ENCODE measurements around the gene TUBGCP5.

Gene TUBGCP5

DNA sequence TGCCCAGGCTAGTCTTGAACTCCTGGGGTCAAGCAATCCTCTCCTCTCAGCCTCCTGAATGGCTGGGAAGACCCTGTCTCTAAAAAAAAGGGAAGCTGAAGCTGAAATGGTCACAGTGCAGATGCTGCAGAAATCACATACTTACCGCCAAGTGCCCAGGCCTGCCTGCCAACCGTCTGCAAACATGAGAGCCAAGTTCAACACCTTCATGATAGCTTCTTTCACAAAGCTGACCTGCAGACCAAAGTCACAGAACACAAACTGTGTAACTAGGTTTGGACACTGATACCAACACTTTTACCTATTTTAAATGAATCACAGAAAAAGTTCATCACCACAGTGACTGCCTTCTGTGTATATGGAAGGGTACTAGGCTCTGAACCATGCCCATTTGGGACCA lies 36.4 kb downstream of the TUBGCP5 start:
- no peaks in the 10 kb centered on the region for H4K20me1 ChIP-seq (ENCODE audit: insufficient read depth)
- H3K4me3 ChIP-seq (IDR thresholded peaks at IDR 0.05; ENCODE audit: insufficient read depth, low read depth, low read length): no peak overlapping the region
- H3K9ac ChIP-seq: no peak overlapping the region
- no peak overlapping the region for H3K27ac ChIP-seq
- H3K36me3 ChIP-seq (ENCODE audit: insufficient read depth): peaks cover 7% of the 10 kb centered on the region
- TF ChIP-seq, protein P1, sequence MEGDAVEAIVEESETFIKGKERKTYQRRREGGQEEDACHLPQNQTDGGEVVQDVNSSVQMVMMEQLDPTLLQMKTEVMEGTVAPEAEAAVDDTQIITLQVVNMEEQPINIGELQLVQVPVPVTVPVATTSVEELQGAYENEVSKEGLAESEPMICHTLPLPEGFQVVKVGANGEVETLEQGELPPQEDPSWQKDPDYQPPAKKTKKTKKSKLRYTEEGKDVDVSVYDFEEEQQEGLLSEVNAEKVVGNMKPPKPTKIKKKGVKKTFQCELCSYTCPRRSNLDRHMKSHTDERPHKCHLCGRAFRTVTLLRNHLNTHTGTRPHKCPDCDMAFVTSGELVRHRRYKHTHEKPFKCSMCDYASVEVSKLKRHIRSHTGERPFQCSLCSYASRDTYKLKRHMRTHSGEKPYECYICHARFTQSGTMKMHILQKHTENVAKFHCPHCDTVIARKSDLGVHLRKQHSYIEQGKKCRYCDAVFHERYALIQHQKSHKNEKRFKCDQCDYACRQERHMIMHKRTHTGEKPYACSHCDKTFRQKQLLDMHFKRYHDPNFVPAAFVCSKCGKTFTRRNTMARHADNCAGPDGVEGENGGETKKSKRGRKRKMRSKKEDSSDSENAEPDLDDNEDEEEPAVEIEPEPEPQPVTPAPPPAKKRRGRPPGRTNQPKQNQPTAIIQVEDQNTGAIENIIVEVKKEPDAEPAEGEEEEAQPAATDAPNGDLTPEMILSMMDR (conservative IDR thresholded peaks at IDR 0.05; ENCODE audit: low read depth, low read length): no peak
- no peaks in the 10 kb centered on the region for H3K4me1 ChIP-seq (ENCODE audit: low read depth, poor library complexity, severe bottlenecking)
- no peak overlapping the region for H2AFZ ChIP-seq (ENCODE audit: low read depth)
- no peaks in the 10 kb centered on the region for H3K79me2 ChIP-seq (ENCODE audit: insufficient read depth, low read depth)
- H3K4me2 ChIP-seq: no peak overlapping the region
- no peaks in the 10 kb centered on the region for H3K27me3 ChIP-seq (ENCODE audit: insufficient read depth, low read depth)

DNA sequence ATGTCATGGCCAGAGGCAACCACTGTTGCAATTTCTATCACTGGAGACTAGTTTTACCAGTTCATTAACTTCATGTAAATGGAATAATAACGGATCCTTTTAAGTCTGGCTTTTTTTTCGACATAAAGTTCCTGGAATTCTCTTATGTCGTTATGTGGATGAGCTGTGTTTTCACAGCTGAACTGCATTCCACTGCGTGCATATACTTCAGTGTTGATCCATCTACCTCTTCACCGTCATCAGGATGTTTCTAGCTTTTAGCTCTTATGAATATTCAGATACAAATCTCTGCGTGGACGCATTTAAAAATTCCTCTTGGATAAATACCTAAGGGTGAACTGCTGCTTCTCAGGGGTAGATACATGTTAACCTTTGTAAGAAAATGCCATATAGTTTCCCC lies 43.6 kb downstream of the TUBGCP5 start:
- H3K4me3 ChIP-seq (IDR thresholded peaks at IDR 0.05; ENCODE audit: insufficient read depth, low read depth, low read length): no peak overlapping the region
- H3K27me3 ChIP-seq (ENCODE audit: insufficient read depth, low read depth): no peaks in the 10 kb centered on the region
- H3K36me3 ChIP-seq (ENCODE audit: insufficient read depth): peaks cover 7% of the 10 kb centered on the region
- no peak overlapping the region for H3K9ac ChIP-seq
- no peaks in the 10 kb centered on the region for H4K20me1 ChIP-seq (ENCODE audit: insufficient read depth)
- TF ChIP-seq, protein P1 (conservative IDR thresholded peaks at IDR 0.05; ENCODE audit: low read depth, low read length): no peak
- H3K79me2 ChIP-seq (ENCODE audit: insufficient read depth, low read depth): no peaks in the 10 kb centered on the region
- no peak overlapping the region for H3K4me2 ChIP-seq
- H3K27ac ChIP-seq: no peak overlapping the region
- no peak overlapping the region for H2AFZ ChIP-seq (ENCODE audit: low read depth)
- no peaks in the 10 kb centered on the region for H3K4me1 ChIP-seq (ENCODE audit: low read depth, poor library complexity, severe bottlenecking)

DNA sequence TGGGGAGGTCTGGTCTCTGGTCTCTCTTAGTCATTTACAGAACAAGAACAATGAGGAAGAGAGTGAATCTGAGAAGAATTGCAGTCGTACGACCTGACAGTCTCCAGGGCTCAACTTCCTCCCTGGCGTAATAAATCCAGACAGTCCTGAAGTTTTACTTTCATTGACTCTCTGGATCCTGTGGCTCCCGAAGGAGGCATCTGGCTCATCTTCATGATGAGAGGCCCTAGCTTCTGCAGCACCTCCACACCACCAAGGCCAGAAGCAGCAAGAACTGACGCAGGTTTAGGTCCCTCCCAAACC lies 47.4 kb downstream of the TUBGCP5 start:
- Histone ChIP-seq H3K9ac (no peak overlapping the region), H3K4me1 (ENCODE audit: low read depth, poor library complexity, severe bottlenecking) (no peaks in the 10 kb centered on the region), H3K4me3 (IDR thresholded peaks at IDR 0.05; ENCODE audit: insufficient read depth, low read depth, low read length) (no peak overlapping the region), H3K4me2 (no peak overlapping the region), H3K36me3 (ENCODE audit: insufficient read depth) (no peaks in the 10 kb centered on the region), H3K79me2 (ENCODE audit: insufficient read depth, low read depth) (no peaks in the 10 kb centered on the region), H3K27ac (no peak overlapping the region), H2AFZ (ENCODE audit: low read depth) (no peak overlapping the region), H4K20me1 (ENCODE audit: insufficient read depth) (no peaks in the 10 kb centered on the region), H3K27me3 (ENCODE audit: insufficient read depth, low read depth) (no peaks in the 10 kb centered on the region)
- TF ChIP-seq, protein P1 (conservative IDR thresholded peaks at IDR 0.05; ENCODE audit: low read depth, low read length): no peak

DNA sequence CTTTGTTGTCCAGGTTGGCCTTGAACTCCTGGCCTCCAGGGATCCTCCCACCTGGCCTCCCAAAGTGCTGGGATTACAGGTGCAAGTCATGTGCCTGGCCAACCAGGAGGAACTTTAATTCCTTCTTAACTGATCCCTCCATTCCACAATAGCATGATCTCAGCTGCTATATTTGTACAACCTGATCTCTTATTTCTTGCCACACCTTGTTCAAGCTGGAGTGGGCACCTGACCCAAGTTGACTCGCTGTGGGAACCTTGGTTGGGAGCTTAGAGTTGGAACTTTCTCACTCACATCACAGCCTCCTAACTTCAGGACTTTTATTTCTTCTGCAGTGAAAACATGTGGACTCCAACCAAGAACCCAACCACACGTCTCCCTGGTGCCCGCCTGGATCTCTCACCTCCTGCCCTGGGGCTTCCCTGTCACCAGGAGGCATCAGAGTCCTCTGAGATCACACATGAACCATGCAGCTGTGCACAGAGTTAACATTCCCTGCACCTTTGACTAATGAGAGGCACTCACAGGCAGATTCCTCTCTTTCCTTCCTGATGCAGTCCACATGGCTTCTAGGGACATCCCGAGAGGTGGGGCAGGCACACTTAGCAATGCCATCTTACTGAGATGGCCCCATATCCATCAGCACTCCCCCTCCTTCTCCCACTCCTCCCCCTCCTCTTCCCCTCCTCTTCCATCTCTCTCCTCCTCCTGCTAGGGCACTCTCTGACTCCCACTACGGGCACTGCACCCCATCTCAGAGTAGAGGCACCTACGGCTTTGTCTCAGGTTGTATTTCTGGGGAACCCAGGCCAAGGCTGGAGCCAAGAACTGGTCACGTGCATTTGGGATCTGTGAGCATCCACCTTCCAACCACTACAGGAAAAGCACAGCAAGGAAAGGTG lies 49.5 kb downstream of the TUBGCP5 start:
- no peak overlapping the region for H3K27ac ChIP-seq
- TF ChIP-seq, protein P1 (conservative IDR thresholded peaks at IDR 0.05; ENCODE audit: low read depth, low read length): no peak
- no peaks in the 10 kb centered on the region for H3K36me3 ChIP-seq (ENCODE audit: insufficient read depth)
- H3K4me2 ChIP-seq: no peak overlapping the region
- no peaks in the 10 kb centered on the region for H3K4me1 ChIP-seq (ENCODE audit: low read depth, poor library complexity, severe bottlenecking)
- H3K9ac ChIP-seq: no peak overlapping the region
- no peak overlapping the region for H3K4me3 ChIP-seq (IDR thresholded peaks at IDR 0.05; ENCODE audit: insufficient read depth, low read depth, low read length)
- H2AFZ ChIP-seq (ENCODE audit: low read depth): no peak overlapping the region
- no peaks in the 10 kb centered on the region for H3K79me2 ChIP-seq (ENCODE audit: insufficient read depth, low read depth)
- no peaks in the 10 kb centered on the region for H3K27me3 ChIP-seq (ENCODE audit: insufficient read depth, low read depth)
- H4K20me1 ChIP-seq (ENCODE audit: insufficient read depth): no peaks in the 10 kb centered on the region

Measured in KMS-11 (cell line).